HL-60 (cell line): ENCODE data around the gene SCAMP5.

ENCODE experiments used
- CTCF ChIP-seq: IDR thresholded peaks from one replicate; pipeline ENCODE4 v1.5.1; 2011; ENCODE audit warnings: low read length, control low read depth, inconsistent platforms; ENCODE audit not compliant: insufficient read depth
- GABPA ChIP-seq: IDR thresholded peaks from 2 replicates; pipeline ENCODE4 v1.6.1; 2012; ENCODE audit warnings: low read depth
- POLR2AphosphoS5 ChIP-seq: IDR thresholded peaks from 2 replicates; pipeline ENCODE4 v1.6.1; 2012; ENCODE audit warnings: low read depth
- SPI1 ChIP-seq: IDR thresholded peaks from 2 replicates; pipeline ENCODE4 v1.6.1; 2012; ENCODE audit warnings: low read depth, mild to moderate bottlenecking, borderline replicate concordance
- TF ChIP-seq, protein P1 (sequence below): IDR thresholded peaks from 2 replicates; pipeline ENCODE4 v1.6.1; 2012; ENCODE audit warnings: low read depth; ENCODE audit not compliant: insufficient replicate concordance

GRCh38 chr15:75008221-75008625 lies 12.9 kb downstream of the SCAMP5 start:
- TF ChIP-seq CTCF (no peak), POLR2AphosphoS5 (no peak), GABPA (no peak), SPI1 (no peak)
- TF ChIP-seq, protein P1, sequence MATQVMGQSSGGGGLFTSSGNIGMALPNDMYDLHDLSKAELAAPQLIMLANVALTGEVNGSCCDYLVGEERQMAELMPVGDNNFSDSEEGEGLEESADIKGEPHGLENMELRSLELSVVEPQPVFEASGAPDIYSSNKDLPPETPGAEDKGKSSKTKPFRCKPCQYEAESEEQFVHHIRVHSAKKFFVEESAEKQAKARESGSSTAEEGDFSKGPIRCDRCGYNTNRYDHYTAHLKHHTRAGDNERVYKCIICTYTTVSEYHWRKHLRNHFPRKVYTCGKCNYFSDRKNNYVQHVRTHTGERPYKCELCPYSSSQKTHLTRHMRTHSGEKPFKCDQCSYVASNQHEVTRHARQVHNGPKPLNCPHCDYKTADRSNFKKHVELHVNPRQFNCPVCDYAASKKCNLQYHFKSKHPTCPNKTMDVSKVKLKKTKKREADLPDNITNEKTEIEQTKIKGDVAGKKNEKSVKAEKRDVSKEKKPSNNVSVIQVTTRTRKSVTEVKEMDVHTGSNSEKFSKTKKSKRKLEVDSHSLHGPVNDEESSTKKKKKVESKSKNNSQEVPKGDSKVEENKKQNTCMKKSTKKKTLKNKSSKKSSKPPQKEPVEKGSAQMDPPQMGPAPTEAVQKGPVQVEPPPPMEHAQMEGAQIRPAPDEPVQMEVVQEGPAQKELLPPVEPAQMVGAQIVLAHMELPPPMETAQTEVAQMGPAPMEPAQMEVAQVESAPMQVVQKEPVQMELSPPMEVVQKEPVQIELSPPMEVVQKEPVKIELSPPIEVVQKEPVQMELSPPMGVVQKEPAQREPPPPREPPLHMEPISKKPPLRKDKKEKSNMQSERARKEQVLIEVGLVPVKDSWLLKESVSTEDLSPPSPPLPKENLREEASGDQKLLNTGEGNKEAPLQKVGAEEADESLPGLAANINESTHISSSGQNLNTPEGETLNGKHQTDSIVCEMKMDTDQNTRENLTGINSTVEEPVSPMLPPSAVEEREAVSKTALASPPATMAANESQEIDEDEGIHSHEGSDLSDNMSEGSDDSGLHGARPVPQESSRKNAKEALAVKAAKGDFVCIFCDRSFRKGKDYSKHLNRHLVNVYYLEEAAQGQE = no peak
